Mesendoderm (in vitro differentiated cells): ENCODE data around the gene OLFM1.
A peak's percentile ranks its signal among the peaks of the same experiment; 100 is the strongest.

ENCODE experiments used
- DNase-seq: peaks from one replicate; pipeline ENCODE4 v3.0.0; 2013
- H2AK5ac ChIP-seq: 2 replicates; pipeline ENCODE4 v1.6.1; 2013; ENCODE audit warnings: low read length, inconsistent platforms
- H2BK120ac ChIP-seq: 2 replicates; pipeline ENCODE4 v1.6.1; 2013; ENCODE audit warnings: low read depth, mild to moderate bottlenecking, low read length, moderate library complexity, mixed read lengths
- H2BK15ac ChIP-seq: replicated peaks from 2 replicates; pipeline ENCODE4 v1.6.1; 2013; ENCODE audit warnings: low read depth, mild to moderate bottlenecking, moderate library complexity
- H2BK5ac ChIP-seq: 2 replicates; pipeline ENCODE4 v1.6.1; 2013; ENCODE audit warnings: low read length, inconsistent platforms
- H3K18ac ChIP-seq: 2 replicates; pipeline ENCODE4 v1.6.1; 2013; ENCODE audit warnings: mild to moderate bottlenecking, low read length, mixed read lengths
- H3K23ac ChIP-seq: one replicate; pipeline ENCODE4 v1.6.1; 2013; ENCODE audit warnings: low read length
- H3K27ac ChIP-seq: 2 replicates; pipeline ENCODE4 v1.5.1; 2013; ENCODE audit warnings: low read depth, mild to moderate bottlenecking, inconsistent platforms, low read length, moderate library complexity
- H3K27me3 ChIP-seq: 2 replicates; pipeline ENCODE4 v1.6.1; 2013; ENCODE audit warnings: low read length, control low read depth, mild to moderate bottlenecking, inconsistent platforms; ENCODE audit not compliant: insufficient read depth, poor library complexity
- H3K36me3 ChIP-seq: 2 replicates; pipeline ENCODE4 v1.6.1; 2013; ENCODE audit warnings: low read length, inconsistent platforms; ENCODE audit not compliant: control insufficient read depth, insufficient read depth
- H3K4ac ChIP-seq: one replicate; pipeline ENCODE4 v1.6.1; 2013; ENCODE audit warnings: low read depth, mild to moderate bottlenecking, low read length, moderate library complexity
- H3K4me1 ChIP-seq: 2 replicates; pipeline ENCODE4 v1.6.1; 2013; ENCODE audit warnings: low read depth, low read length, inconsistent platforms; ENCODE audit not compliant: control insufficient read depth
- H3K4me2 ChIP-seq: 2 replicates; pipeline ENCODE4 v1.6.1; 2013; ENCODE audit warnings: low read length
- H3K4me3 ChIP-seq: 2 replicates; pipeline ENCODE4 v1.5.1; 2013; ENCODE audit warnings: mild to moderate bottlenecking, low read length
- H3K56ac ChIP-seq: one replicate; pipeline ENCODE4 v1.6.1; 2013; ENCODE audit warnings: low read length
- H3K79me1 ChIP-seq: 2 replicates; pipeline ENCODE4 v1.6.1; 2013; ENCODE audit warnings: low read length, inconsistent platforms
- H3K79me2 ChIP-seq: 2 replicates; pipeline ENCODE4 v1.6.1; 2013; ENCODE audit warnings: mild to moderate bottlenecking, low read length; ENCODE audit not compliant: control insufficient read depth, insufficient read depth
- H3K9ac ChIP-seq: 2 replicates; pipeline ENCODE4 v1.6.1; 2013; ENCODE audit warnings: low read length, inconsistent platforms
- H4K5ac ChIP-seq: one replicate; pipeline ENCODE4 v1.6.1; 2013; ENCODE audit warnings: low read length
- H4K8ac ChIP-seq: one replicate; pipeline ENCODE4 v1.6.1; 2013; ENCODE audit warnings: low read depth, mild to moderate bottlenecking, control low read depth, low read length, moderate library complexity
- WGBS: extraction: QIAGEN DNeasy Blood & Tissue Kit; methylation state at CpG from one replicate; pipeline ENCODE4 v1.1.7; 2013; ENCODE audit warnings: low lambda C conversion rate, missing lambda C conversion rate; ENCODE audit not compliant: insufficient coverage; ENCODE audit errors: extremely low coverage; 5-methylcytosine and 5-hydroxymethylcytosine counted together

OLFM1 gene

GRCh38 chr9:135105938-135106491 lies 18.5 kb downstream of the OLFM1 start:
- H4K8ac ChIP-seq, result no peak overlapping the region
- H3K4me3 ChIP-seq, result no peak overlapping the region
- H4K5ac ChIP-seq, result no peak overlapping the region
- no peak overlapping the region for H3K23ac ChIP-seq
- no peaks in the 10 kb centered on the region for H3K79me1 ChIP-seq
- H3K27me3 ChIP-seq, result no peaks in the 10 kb centered on the region
- no peak for DNase-seq
- H2BK15ac ChIP-seq, result no peak overlapping the region
- no peak overlapping the region for H3K4ac ChIP-seq
- no peak overlapping the region for H3K18ac ChIP-seq
- H3K9ac ChIP-seq, result no peak overlapping the region
- no peak overlapping the region for H3K56ac ChIP-seq
- no peaks in the 10 kb centered on the region for H3K36me3 ChIP-seq
- no peak overlapping the region for H3K27ac ChIP-seq
- no peak overlapping the region for H2BK120ac ChIP-seq
- no peak overlapping the region for H2BK5ac ChIP-seq
- no peaks in the 10 kb centered on the region for H3K79me2 ChIP-seq
- H3K4me1 ChIP-seq, result peaks cover 3% of the 10 kb centered on the region
- H2AK5ac ChIP-seq, result no peak overlapping the region
- no CpG with 5 or more reads among the region's 21 CpGs for WGBS
- H3K4me2 ChIP-seq, result no peak overlapping the region

- no peak overlapping the region for H3K4me3 ChIP-seq
- H3K27ac ChIP-seq, result no peak overlapping the region
- H4K8ac ChIP-seq, result no peak overlapping the region
- no peak overlapping the region for H3K56ac ChIP-seq
- H4K5ac ChIP-seq, result no peak overlapping the region
- no peaks in the 10 kb centered on the region for H3K79me1 ChIP-seq
- H3K27me3 ChIP-seq, result no peaks in the 10 kb centered on the region
- H3K23ac ChIP-seq, result no peak overlapping the region
- H3K79me2 ChIP-seq, result no peaks in the 10 kb centered on the region
- no peaks in the 10 kb centered on the region for H3K36me3 ChIP-seq
- no peak overlapping the region for H2BK120ac ChIP-seq
- no peak overlapping the region for H3K4me2 ChIP-seq
- H3K9ac ChIP-seq, result no peak overlapping the region
- DNase-seq, result no peak
- H2BK15ac ChIP-seq, result no peak overlapping the region
- no CpG with 5 or more reads among the region's 29 CpGs for WGBS
- H2AK5ac ChIP-seq, result no peak overlapping the region
- no peak overlapping the region for H3K4ac ChIP-seq
- H3K18ac ChIP-seq, result no peak overlapping the region
- no peak overlapping the region for H2BK5ac ChIP-seq
- H3K4me1 ChIP-seq, result peaks cover 3% of the 10 kb centered on the region
These were observed 19.2 kb downstream of the OLFM1 start for GRCh38 chr9:135106551-135107270.

GRCh38 chr9:135107581-135108235 lies 20.2 kb downstream of the OLFM1 start:
- H4K8ac ChIP-seq, result no peak overlapping the region
- H3K4me1 ChIP-seq, result peaks cover 3% of the 10 kb centered on the region
- H2BK5ac ChIP-seq, result no peak overlapping the region
- no peak overlapping the region for H2BK120ac ChIP-seq
- no peak overlapping the region for H3K4me2 ChIP-seq
- peak overlapping the region; percentile 3 for H3K56ac ChIP-seq
- H3K27me3 ChIP-seq, result no peaks in the 10 kb centered on the region
- no peak overlapping the region for H3K4me3 ChIP-seq
- no peak overlapping the region for H3K18ac ChIP-seq
- H3K4ac ChIP-seq, result no peak overlapping the region
- no peaks in the 10 kb centered on the region for H3K79me1 ChIP-seq
- H3K9ac ChIP-seq, result no peak overlapping the region
- H2AK5ac ChIP-seq, result no peak overlapping the region
- no peak overlapping the region for H2BK15ac ChIP-seq
- no peak for DNase-seq
- peak overlapping the region; percentile 66 for H3K23ac ChIP-seq
- WGBS, result no CpG with 5 or more reads among the region's 10 CpGs
- H3K79me2 ChIP-seq, result no peaks in the 10 kb centered on the region
- H4K5ac ChIP-seq, result no peak overlapping the region
- H3K36me3 ChIP-seq, result no peaks in the 10 kb centered on the region
- H3K27ac ChIP-seq, result no peak overlapping the region

GRCh38 chr9:135108831-135109510 lies 21.5 kb downstream of the OLFM1 start:
- H3K56ac ChIP-seq, result no peak overlapping the region
- H2BK120ac ChIP-seq, result no peak overlapping the region
- H3K27me3 ChIP-seq, result no peaks in the 10 kb centered on the region
- no peak overlapping the region for H2BK15ac ChIP-seq
- H3K36me3 ChIP-seq, result no peaks in the 10 kb centered on the region
- H3K18ac ChIP-seq, result no peak overlapping the region
- H3K23ac ChIP-seq, result no peak overlapping the region
- no peak overlapping the region for H4K5ac ChIP-seq
- H3K4me2 ChIP-seq, result no peak overlapping the region
- H2AK5ac ChIP-seq, result no peak overlapping the region
- peaks cover 3% of the 10 kb centered on the region for H3K4me1 ChIP-seq
- H4K8ac ChIP-seq, result no peak overlapping the region
- H2BK5ac ChIP-seq, result no peak overlapping the region
- no peak overlapping the region for H3K4me3 ChIP-seq
- DNase-seq, result no peak
- no peak overlapping the region for H3K27ac ChIP-seq
- no CpG with 5 or more reads among the region's 15 CpGs for WGBS
- H3K4ac ChIP-seq, result no peak overlapping the region
- H3K79me1 ChIP-seq, result no peaks in the 10 kb centered on the region
- H3K9ac ChIP-seq, result no peak overlapping the region
- H3K79me2 ChIP-seq, result no peaks in the 10 kb centered on the region

GRCh38 chr9:135109650-135110049 lies 22.2 kb downstream of the OLFM1 start:
- no peaks in the 10 kb centered on the region for H3K36me3 ChIP-seq
- no peak overlapping the region for H3K4ac ChIP-seq
- no peak overlapping the region for H4K8ac ChIP-seq
- no peak overlapping the region for H3K23ac ChIP-seq
- no peak overlapping the region for H2AK5ac ChIP-seq
- no peak overlapping the region for H2BK120ac ChIP-seq
- H3K4me3 ChIP-seq, result no peak overlapping the region
- H3K79me2 ChIP-seq, result no peaks in the 10 kb centered on the region
- H3K27ac ChIP-seq, result no peak overlapping the region
- no peak overlapping the region for H2BK15ac ChIP-seq
- WGBS, result no CpG with 5 or more reads among the region's 8 CpGs
- peaks cover 3% of the 10 kb centered on the region for H3K4me1 ChIP-seq
- no peak overlapping the region for H3K56ac ChIP-seq
- H3K18ac ChIP-seq, result no peak overlapping the region
- no peak overlapping the region for H3K9ac ChIP-seq
- no peaks in the 10 kb centered on the region for H3K79me1 ChIP-seq
- H3K4me2 ChIP-seq, result no peak overlapping the region
- DNase-seq, result no peak
- no peaks in the 10 kb centered on the region for H3K27me3 ChIP-seq
- no peak overlapping the region for H2BK5ac ChIP-seq
- H4K5ac ChIP-seq, result no peak overlapping the region
